Adipocyte (in vitro differentiated cells): ENCODE results near the gene TPO.
"Not testable (repeated sequence)": the region's sequence is repeated elsewhere in the genome, so short reads cannot be mapped to it uniquely, and the experiment has no call there.

Source experiments
- DNase-seq: peaks from one replicate; pipeline ENCODE4 v3.0.0-alpha.2; 2015; ENCODE audit warnings: low read depth
- H3K27me3 ChIP-seq: replicated peaks from 2 replicates; pipeline ENCODE4 v1.7.0; 2013; ENCODE audit warnings: mild to moderate bottlenecking, low read length, moderate library complexity; ENCODE audit not compliant: control insufficient read depth, insufficient read depth
- H3K36me3 ChIP-seq: 2 replicates; pipeline ENCODE4 v1.7.0; 2013; ENCODE audit warnings: low read length, mild to moderate bottlenecking, moderate library complexity; ENCODE audit not compliant: control insufficient read depth, insufficient read depth, severe bottlenecking
- H3K4me1 ChIP-seq: 2 replicates; pipeline ENCODE4 v1.7.0; 2013; ENCODE audit warnings: mild to moderate bottlenecking, low read length, moderate library complexity; ENCODE audit not compliant: control insufficient read depth, insufficient read depth
- H3K4me3 ChIP-seq: 2 replicates; pipeline ENCODE4 v1.7.0; 2013; ENCODE audit warnings: mild to moderate bottlenecking, low read length, moderate library complexity
- H3K9ac ChIP-seq: 2 replicates; pipeline ENCODE4 v1.7.0; 2013; ENCODE audit warnings: mild to moderate bottlenecking, low read length, moderate library complexity
- H3K9me3 ChIP-seq: 2 replicates; pipeline ENCODE4 v1.7.0; 2013; ENCODE audit warnings: mild to moderate bottlenecking, low read length, moderate library complexity; ENCODE audit not compliant: control insufficient read depth

TPO gene

DNA sequence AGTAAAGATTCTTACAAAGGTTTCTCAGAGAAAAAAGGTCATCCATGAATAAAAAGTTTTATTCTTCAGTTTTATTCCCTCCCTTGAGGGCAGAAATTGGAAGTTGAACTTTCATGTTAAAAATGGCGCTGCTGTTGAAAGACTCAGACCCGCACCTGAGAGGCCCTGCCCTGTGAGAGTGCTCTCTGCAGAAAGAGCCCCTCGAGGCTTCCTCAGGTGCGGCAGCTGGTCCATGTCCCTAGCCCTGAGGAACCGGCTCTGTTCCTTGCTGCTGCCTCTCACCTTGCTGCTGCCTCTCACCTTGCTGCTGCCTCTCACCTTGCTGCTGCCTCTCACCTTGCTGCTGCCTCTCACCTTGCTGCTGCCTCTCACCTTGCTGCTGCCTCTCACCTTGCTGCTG lies 104.0 kb downstream of the TPO start:
- H3K9ac ChIP-seq, DNase-seq, H3K9me3 ChIP-seq, H3K4me3 ChIP-seq, H3K36me3 ChIP-seq, H3K4me1 ChIP-seq, H3K27me3 ChIP-seq: not testable (repeated sequence)

DNA sequence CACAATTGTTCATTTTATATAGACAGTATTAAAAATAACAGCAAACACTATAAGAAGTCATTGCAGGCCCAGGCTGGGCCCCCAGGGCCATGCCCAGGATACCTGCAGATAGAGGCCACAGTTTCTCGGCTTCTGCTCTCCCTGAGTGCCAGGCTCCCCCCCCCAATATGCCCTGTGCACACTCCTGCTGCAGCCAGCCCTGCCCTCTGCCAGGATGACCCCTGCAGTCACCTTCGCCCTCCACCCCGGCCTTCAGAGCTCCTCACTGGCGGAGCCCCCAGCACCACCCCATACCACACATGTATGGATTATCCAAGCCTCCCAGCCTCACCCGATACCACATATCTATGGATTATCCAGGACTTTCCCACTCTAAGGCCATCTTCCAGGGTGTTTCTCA lies 104.5 kb downstream of the TPO start:
- no peak overlapping the region for H3K9ac ChIP-seq
- H3K27me3 ChIP-seq: peaks cover 12% of the 10 kb centered on the region
- no peak overlapping the region for H3K4me3 ChIP-seq
- no peaks in the 10 kb centered on the region for H3K4me1 ChIP-seq
- H3K9me3 ChIP-seq: no peaks in the 10 kb centered on the region
- H3K36me3 ChIP-seq: no peaks in the 10 kb centered on the region
- no peak for DNase-seq

DNA sequence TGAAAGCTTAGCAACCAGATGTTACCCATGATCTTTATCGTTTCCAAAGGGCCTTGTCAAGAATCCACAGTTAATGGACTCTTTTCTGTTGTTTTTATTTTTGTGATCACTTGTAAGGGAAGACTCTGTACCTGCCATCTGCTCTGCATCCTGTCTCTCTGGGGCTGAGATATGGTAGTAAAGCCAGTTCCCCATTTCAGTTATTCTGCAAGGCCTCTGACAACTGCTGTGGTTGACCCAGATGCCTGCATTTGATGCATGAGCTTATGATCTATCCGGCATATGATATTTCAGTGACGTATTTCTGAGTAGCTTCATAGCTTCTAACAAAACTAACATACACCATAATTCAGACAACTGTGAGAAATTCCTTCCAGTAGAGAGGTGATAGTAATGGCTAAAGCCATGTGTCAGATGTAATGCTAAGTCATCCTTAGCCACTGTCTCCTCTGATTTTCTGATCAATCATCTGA lies 105.1 kb downstream of the TPO start:
- peaks cover 12% of the 10 kb centered on the region for H3K27me3 ChIP-seq
- DNase-seq: no peak
- H3K36me3 ChIP-seq: no peaks in the 10 kb centered on the region
- H3K4me1 ChIP-seq: no peaks in the 10 kb centered on the region
- H3K4me3 ChIP-seq: no peak overlapping the region
- no peak overlapping the region for H3K9ac ChIP-seq
- H3K9me3 ChIP-seq: no peaks in the 10 kb centered on the region

DNA sequence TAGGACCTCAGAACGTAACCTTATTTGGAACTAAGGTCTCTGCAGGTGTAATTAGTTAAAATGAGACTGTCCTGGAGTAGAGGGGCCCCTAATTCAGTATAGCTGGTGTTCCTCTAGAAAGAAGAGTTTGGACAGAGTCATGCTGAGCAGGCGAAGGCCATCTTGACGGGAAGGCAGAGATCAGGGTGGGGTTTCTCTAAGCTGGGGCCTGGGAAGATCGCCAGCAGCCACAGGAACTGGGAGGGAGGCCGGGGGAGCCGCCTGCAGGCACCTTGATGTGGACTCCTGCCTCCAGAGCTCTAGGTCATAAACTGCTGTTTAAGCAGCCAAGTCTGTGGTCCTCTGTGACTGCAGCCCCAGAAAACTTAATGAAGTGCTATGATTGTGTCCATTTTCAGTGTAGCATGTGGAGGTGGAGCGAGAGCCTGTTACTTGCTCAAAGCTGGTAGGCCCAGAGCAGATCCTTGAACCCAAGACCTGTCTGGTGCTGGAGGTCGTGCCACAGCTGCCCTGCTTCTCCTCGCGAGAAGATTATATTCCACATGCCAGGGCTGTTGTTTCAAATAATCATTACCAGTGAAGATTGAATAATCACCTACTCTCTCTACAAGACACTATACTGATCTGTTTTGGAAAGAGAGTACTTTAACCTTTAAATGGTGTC lies 105.7 kb downstream of the TPO start:
- Histone ChIP-seq H3K9ac (no peak overlapping the region), H3K4me3 (no peak overlapping the region), H3K27me3 (peaks cover 12% of the 10 kb centered on the region), H3K4me1 (no peaks in the 10 kb centered on the region), H3K36me3 (no peaks in the 10 kb centered on the region), H3K9me3 (no peaks in the 10 kb centered on the region)
- DNase-seq: peak; percentile 4

DNA sequence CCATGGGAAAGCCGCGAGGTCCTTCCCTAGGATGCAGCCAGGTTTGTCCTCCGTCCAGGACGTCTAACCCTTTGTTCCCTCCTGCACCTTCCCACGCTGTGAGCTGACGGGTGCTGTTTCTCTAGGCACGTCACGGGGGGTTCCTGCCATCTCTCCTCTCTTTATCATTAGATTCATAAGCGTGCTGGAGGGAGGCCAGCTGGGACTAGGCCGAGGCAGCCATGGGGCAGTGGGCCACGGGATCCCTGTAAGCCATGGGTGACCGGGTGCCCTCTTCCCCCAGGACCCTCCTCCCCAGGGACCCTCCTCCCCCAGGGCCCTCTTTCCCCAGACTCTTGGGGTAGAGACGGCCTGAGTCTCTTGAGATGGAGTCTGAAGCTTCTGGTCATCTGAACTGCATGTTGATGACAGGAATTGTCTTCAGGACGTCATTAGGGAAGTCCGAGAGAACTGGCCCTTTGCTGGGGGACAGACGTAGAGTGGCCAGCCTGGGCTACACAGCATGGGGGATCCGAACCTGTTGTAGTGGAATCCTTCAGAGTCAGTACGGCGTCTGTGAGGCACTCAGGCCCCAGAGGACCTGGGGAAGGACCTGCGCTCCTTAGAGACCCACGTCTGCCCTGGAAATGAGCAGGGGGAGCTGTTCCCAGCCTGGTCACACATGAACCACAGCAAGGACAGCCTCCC lies 108.1 kb downstream of the TPO start:
- no peak overlapping the region for H3K4me3 ChIP-seq
- no peaks in the 10 kb centered on the region for H3K4me1 ChIP-seq
- H3K9ac ChIP-seq: no peak overlapping the region
- no peaks in the 10 kb centered on the region for H3K9me3 ChIP-seq
- no peak for DNase-seq
- no peaks in the 10 kb centered on the region for H3K36me3 ChIP-seq
- peaks cover 8% of the 10 kb centered on the region for H3K27me3 ChIP-seq

DNA sequence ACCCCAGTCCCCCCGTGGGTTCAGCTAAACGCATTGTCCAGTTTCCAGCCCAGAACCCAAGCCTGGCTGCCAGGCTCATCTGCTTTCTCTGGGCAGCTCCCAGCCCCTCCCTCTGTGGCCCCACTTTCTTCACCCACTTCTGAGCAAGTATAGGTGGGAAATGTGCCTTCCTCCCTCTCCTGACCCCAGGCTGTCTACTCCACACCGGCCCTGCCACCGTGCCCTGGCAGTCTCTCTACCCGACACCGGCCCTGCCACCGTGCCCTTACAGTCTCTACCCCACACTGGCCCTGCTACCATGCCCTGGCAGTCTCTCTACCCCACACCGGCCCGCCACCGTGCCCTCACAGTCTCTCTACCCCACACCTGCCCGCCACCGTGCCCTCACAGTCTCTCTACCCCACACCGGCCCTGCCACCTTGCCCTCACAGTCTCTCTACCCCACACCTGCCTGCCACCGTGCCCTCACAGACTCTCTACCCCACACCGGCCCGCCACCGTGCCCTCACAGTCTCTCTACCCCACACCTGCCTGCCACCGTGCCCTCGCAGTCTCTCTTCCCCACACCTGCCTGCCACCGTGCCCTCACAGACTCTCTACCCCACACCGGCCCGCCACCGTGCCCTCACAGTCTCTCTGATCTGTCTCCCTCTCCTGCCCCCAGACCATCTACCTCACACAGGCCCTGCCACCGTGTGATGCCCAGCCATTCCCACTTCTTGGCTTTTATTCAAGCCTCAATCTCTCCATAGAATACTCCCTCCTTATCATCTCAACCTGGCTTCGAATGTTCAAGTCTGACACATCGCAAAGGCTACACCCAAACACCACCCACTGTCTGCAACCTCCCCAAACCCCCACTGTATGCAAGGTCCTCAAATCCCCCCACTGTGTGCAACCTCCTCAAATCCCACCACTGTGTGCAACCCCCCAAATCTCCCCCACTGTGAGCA lies 108.9 kb downstream of the TPO start:
- no peak overlapping the region for H3K9ac ChIP-seq
- peaks cover 8% of the 10 kb centered on the region for H3K27me3 ChIP-seq
- no peaks in the 10 kb centered on the region for H3K36me3 ChIP-seq
- DNase-seq: no peak
- no peaks in the 10 kb centered on the region for H3K4me1 ChIP-seq
- H3K4me3 ChIP-seq: no peak overlapping the region
- H3K9me3 ChIP-seq: no peaks in the 10 kb centered on the region

DNA sequence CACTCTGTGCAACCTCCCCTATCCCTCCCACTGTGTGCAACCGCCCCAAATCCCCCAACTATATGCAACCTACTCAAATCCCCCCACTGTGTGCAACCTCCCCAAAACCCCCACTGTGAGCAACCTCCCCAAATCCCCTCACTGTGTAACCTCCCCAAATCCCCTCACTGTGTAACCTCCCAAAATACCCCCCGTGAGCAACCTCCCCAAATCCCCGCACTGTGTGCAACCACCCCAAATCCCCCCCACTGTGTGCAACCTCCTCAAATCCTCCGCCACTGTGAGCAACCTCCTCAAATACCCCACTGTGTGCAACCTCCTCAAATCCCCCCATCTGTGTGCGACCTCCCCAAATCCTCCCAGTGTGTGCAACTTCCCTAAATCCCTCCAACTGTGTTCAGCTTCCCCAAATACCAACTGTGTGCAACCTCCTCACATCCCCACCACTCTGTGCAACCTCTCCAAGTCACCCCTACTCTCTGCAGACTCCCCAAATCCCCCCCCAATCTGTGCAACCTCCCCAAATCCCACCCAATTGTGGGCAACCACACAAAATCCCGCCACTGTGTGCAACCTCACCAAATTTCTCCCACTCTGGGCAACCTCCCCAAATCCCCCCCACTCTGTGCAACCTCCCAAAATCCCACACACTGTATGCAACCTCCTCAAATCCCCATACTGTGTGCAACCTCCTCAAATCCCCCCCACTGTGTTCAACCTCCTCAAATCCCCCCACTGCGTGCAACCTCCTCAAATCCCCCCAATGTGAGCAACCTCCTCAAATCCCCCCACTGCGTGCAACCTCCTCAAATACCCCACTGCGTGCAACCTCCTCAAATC lies 114.1 kb downstream of the TPO start:
- Histone ChIP-seq H3K4me3 (no peak overlapping the region), H3K9me3 (no peaks in the 10 kb centered on the region), H3K9ac (no peak overlapping the region), H3K4me1 (no peaks in the 10 kb centered on the region), H3K36me3 (no peaks in the 10 kb centered on the region), H3K27me3 (peaks cover 4% of the 10 kb centered on the region)
- no peak for DNase-seq

DNA sequence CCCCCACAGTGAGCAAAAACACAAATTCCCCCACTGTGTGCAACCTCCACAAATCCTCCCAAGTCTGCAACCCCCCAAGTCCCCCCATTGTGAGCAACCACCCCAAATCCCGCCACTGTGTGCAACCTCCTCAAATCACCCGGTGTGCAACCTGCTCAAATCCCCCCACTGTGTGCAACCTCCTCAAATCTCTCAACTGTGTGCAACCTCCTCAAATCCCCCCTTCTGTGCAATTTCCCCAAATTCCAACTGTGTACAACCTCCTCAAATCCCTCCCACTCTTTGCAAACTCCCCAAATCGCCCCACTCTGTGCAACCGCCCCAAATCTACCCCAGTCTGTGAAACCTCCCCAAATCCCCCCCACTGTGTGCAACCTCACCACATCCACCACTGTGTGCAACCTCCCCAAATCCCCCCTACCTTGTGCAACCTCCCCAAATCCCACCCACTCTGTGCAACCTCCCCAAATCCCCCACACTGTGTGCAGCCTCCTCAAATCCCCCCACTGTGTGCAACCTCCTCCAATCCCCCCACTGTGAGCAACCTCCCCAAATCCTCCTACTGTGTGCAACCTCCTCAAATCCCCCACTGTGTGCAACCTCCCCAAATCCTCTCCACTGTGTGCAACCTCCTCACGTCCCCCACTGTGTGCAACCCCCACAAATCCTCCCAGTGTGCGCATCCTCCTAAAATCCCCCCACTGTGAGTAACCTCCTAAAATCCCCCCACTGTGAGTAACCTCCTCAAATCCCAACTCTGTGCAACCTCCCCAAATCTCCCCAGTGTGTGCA lies 115.2 kb downstream of the TPO start:
- Histone ChIP-seq H3K9me3 (no peaks in the 10 kb centered on the region), H3K4me1 (no peaks in the 10 kb centered on the region), H3K9ac (no peak overlapping the region), H3K4me3 (no peak overlapping the region), H3K36me3 (no peaks in the 10 kb centered on the region), H3K27me3 (no peaks in the 10 kb centered on the region)
- DNase-seq: no peak

DNA sequence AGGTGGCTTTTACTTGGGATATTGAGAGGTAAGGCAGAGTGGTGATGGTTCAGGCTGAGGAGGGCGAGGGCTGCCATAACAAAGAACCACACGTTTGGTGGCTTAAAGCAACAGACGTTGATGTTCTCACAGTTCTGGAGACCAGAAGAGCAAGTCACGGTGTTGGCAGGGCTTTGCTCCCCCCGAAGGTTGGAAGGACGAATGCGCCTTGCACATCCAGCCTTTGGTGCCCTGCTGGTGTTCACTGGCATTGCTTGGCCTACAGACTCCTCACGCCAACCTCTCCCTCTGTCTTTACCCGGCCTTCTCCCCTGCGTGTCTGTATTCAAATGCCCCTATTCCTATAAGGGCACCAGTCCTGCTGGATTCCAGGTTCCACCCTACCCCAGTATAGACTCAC lies 125.4 kb downstream of the TPO start:
- Histone ChIP-seq H3K9me3 (no peaks in the 10 kb centered on the region), H3K9ac (no peak overlapping the region), H3K4me3 (no peak overlapping the region), H3K27me3 (peaks cover 26% of the 10 kb centered on the region), H3K4me1 (no peaks in the 10 kb centered on the region), H3K36me3 (no peaks in the 10 kb centered on the region)
- DNase-seq: no peak

DNA sequence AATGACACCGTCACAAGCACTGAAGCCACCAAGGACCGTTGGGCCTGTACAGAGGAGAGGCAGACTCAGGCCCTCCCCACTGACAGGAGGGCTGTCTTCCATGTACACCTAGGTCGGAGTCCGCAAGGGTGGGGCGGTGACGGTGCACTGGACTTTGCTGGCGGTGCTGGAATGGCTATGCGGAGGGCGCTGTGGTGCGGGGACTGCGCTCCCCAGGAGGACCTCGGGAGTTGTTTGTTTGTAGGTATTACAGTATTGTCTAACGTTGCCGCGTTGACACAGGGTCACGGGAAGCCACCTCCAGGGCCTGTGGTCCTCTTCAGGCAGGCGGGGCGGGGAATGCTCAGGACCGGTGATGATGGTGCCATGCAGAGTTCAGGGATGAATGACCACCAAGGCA lies 126.2 kb downstream of the TPO start:
- no peak for DNase-seq
- Histone ChIP-seq H3K9ac (no peak overlapping the region), H3K4me3 (no peak overlapping the region), H3K27me3 (peaks cover 26% of the 10 kb centered on the region), H3K4me1 (no peaks in the 10 kb centered on the region), H3K9me3 (no peaks in the 10 kb centered on the region), H3K36me3 (no peaks in the 10 kb centered on the region)
